ENCODE measurements around the gene ZNF236. TPM values are rescaled to one million over a fixed set of nuclear protein-coding genes. Genes with fewer than 3 reads are reported as not detected.

ZNF236 gene
- total and polyA plus RNA-seq, 4 donors, result 0.83 to 8.2 (median 5.0) TPM

- Histone ChIP-seq H3K4me1 (ENCODE audit: control insufficient read depth in 4 of 4, insufficient read depth in 4 of 4, low read length in 3 of 4) (no peaks in the 10 kb centered on the region), H3K4me3 (ENCODE audit: low read depth in 1 of 3, low read length in 3 of 3) (no peak overlapping the region), H3K9ac (ENCODE audit: low read depth in 1 of 2, low read length in 2 of 2) (no peak overlapping the region), H3K27me3 (ENCODE audit: control insufficient read depth in 4 of 4, insufficient read depth in 4 of 4, low read length in 3 of 4) (no peaks in the 10 kb centered on the region), H3K27ac (ENCODE audit: low read depth in 1 of 2, low read length in 2 of 2) (no peak overlapping the region), H3K36me3 (ENCODE audit: control insufficient read depth in 4 of 4, insufficient read depth in 3 of 4, low read depth in 1 of 4, low read length in 3 of 4) (no peaks in the 10 kb centered on the region), H3K9me3 (ENCODE audit: control insufficient read depth in 4 of 4, low read length in 3 of 4) (no peaks in the 10 kb centered on the region)
- WGBS, result 94% methylated on average over 5 of the region's 5 CpGs
- DNase-seq (ENCODE audit: low spot score), result no peak
- TF ChIP-seq CTCF (IDR thresholded peaks at IDR 0.05; ENCODE audit: low read depth, low read length, missing input control) (no peak), REST (IDR thresholded peaks at IDR 0.05) (no peak), RAD21 (IDR thresholded peaks at IDR 0.05) (no peak), SP1 (IDR thresholded peaks at IDR 0.05) (no peak), FOXA2 (IDR thresholded peaks at IDR 0.05) (no peak), MAX (IDR thresholded peaks at IDR 0.05) (no peak), EGR1 (IDR thresholded peaks at IDR 0.05; ENCODE audit: low read depth in 2 of 2) (no peak), RXRA (IDR thresholded peaks at IDR 0.05) (no peak), YY1 (IDR thresholded peaks at IDR 0.05) (no peak), NR2F2 (IDR thresholded peaks at IDR 0.05) (no peak), FOXA1 (IDR thresholded peaks at IDR 0.05) (no peak), ZBTB33 (IDR thresholded peaks at IDR 0.05) (no peak), HNF4G (IDR thresholded peaks at IDR 0.05) (no peak), GABPA (IDR thresholded peaks at IDR 0.05 in 1 of 2, conservative IDR thresholded peaks at IDR 0.05 in 1 of 2) (no peak), TAF1 (conservative IDR thresholded peaks at IDR 0.05) (no peak), HNF4A (conservative IDR thresholded peaks at IDR 0.05) (no peak), ATF3 (IDR thresholded peaks at IDR 0.05) (no peak), JUND (IDR thresholded peaks at IDR 0.05) (no peak)
Measured at GRCh38 chr18:76974386-76974785, 152.0 kb downstream of the ZNF236 start.

Data from liver (tissue), 9 donors.